Measurements from ENCODE around the gene FXYD2. TPM values are rescaled to one million over a fixed set of nuclear protein-coding genes. Genes with fewer than 3 reads are reported as not detected.

Gene FXYD2
- total and polyA plus RNA-seq, 2 of the 8 experiments (the other 6 are each of a cell fraction or from before 2014, with no cell fraction given) = 0.89 to 1.1 TPM

GRCh38 chr11:117830674-117831351, 6.3 kb upstream of the FXYD2 start:
- peak in 1 of 2 experiments; percentile 41 for DNase-seq (ENCODE audit: low read depth in 1 of 2, low spot score in 2 of 2)
- Histone ChIP-seq H2BK120ac (replicated peaks; ENCODE audit: low read depth, low read length) (no peak overlapping the region), H2AK5ac (ENCODE audit: low read depth, low read length) (no peak overlapping the region), H3K56ac (replicated peaks; ENCODE audit: insufficient read length, low read depth, low read length) (no peak overlapping the region), H4K5ac (ENCODE audit: insufficient read length, low read depth, low read length) (no peak overlapping the region), H3K27ac (ENCODE audit: low read depth, low read length) (no peak overlapping the region), H2BK20ac (ENCODE audit: low read length) (no peak overlapping the region), H2AFZ (ENCODE audit: low read length) (no peak overlapping the region), H3K4me1 (replicated peaks in 1 of 4; ENCODE audit: control insufficient read depth in 3 of 4, insufficient read depth in 4 of 4, low read length in 3 of 4) (peaks cover 0 to 6% (median 1%) of the 10 kb centered on the region in 4 experiments; a peak in 3 of 7 replicates), H3K14ac (ENCODE audit: insufficient read length) (no peak overlapping the region), H3K79me2 (ENCODE audit: control insufficient read depth in 1 of 2, insufficient read depth in 2 of 2, low read length in 2 of 2) (no peaks in the 10 kb centered on the region), H3K36me3 (ENCODE audit: control insufficient read depth in 2 of 4, insufficient read depth in 4 of 4, low read length in 3 of 4) (no peaks in the 10 kb centered on the region), H3K79me1 (ENCODE audit: low read depth, low read length) (no peaks in the 10 kb centered on the region), H2BK12ac (ENCODE audit: low read depth, low read length) (no peak overlapping the region), H4K20me1 (replicated peaks in 1 of 2; ENCODE audit: control insufficient read depth in 1 of 2, insufficient read depth in 2 of 2, low read length in 2 of 2) (no peaks in the 10 kb centered on the region), H4K8ac (ENCODE audit: extremely low read depth, insufficient read depth, low read length) (no peak overlapping the region), H2BK15ac (ENCODE audit: low read length) (no peak overlapping the region), H3K23ac (ENCODE audit: insufficient read length) (no peak overlapping the region), H3K9me3 (ENCODE audit: insufficient read depth in 2 of 2, low read depth in 1 of 2, low read length in 1 of 2) (no peaks in the 10 kb centered on the region), H2BK5ac (ENCODE audit: low read depth, low read length) (no peak overlapping the region), H3K9ac (replicated peaks in 1 of 4; ENCODE audit: extremely low read depth in 1 of 4, low read depth in 3 of 4, low read length in 3 of 4) (no peak overlapping the region), H3K4ac (replicated peaks; ENCODE audit: insufficient read length, low read depth, low read length) (no peak overlapping the region), H3K4me3 (ENCODE audit: extremely low read depth in 1 of 4, insufficient read depth in 2 of 4, low read depth in 3 of 4, low read length in 4 of 4) (no peak overlapping the region), H3K18ac (ENCODE audit: extremely low read depth, low read length) (no peak overlapping the region), H3K27me3 (replicated peaks in 1 of 4; ENCODE audit: control insufficient read depth in 3 of 4, extremely low read depth in 1 of 4, insufficient read depth in 3 of 4, low read length in 3 of 4) (no peaks in the 10 kb centered on the region), H4K91ac (replicated peaks; ENCODE audit: insufficient read length, low read length) (no peak overlapping the region), H3K4me2 (ENCODE audit: insufficient read depth in 1 of 2, low read depth in 2 of 2, low read length in 2 of 2) (no peak overlapping the region; a peak in 1 of 4 replicates), H3K23me2 (ENCODE audit: low read depth, low read length) (no peaks in the 10 kb centered on the region)
- POLR2A ChIA-PET (ENCODE audit: partially characterized antibody) = no interaction called here
- WGBS, 2 experiments (ENCODE audit: extremely low coverage in 1 of 2, insufficient coverage in 1 of 2, insufficient read length in 1 of 2, insufficient replicate concordance in 2 of 2, low coverage in 1 of 2, low lambda C conversion rate in 2 of 2, missing lambda C conversion rate in 1 of 2) = 68% methylated on average over 3 of the region's 6 CpGs; no CpG with 5 or more reads in 1 of the 2 experiments
- FAIRE-seq = no peak
- CTCF ChIA-PET (ENCODE audit: partially characterized antibody) = interaction anchor here (1.1 to 11.9 kb wide), 7 partner anchors 10 to 116 kb away, joined by 3 to 91 read pairs (median 8); no protein-coding TSS in a partner anchor
- TF ChIP-seq NRF1 (IDR thresholded peaks at IDR 0.05; ENCODE audit: low read depth, low read length) = no peak
- TF ChIP-seq CHD1 (IDR thresholded peaks at IDR 0.05; ENCODE audit: low read depth, low read length) = no peak
- no peak for TF ChIP-seq CTCF (IDR thresholded peaks at IDR 0.05; ENCODE audit: control extremely low read depth in 1 of 3, insufficient read depth in 1 of 3, low read depth in 1 of 3, low read length in 3 of 3)
- no peak for TF ChIP-seq TAF1 (IDR thresholded peaks at IDR 0.05; ENCODE audit: low read depth, low read length)
- TF ChIP-seq FOSL1 (IDR thresholded peaks at IDR 0.05; ENCODE audit: insufficient read depth, low read depth, low read length) = no peak
- no peak for TF ChIP-seq MAFK (IDR thresholded peaks at IDR 0.05; ENCODE audit: low read depth, low read length)
- no peak for TF ChIP-seq TAF7 (optimal IDR thresholded peaks at IDR 0.05; ENCODE audit: borderline replicate concordance, low read depth, low read length)
- TF ChIP-seq BRCA1 (IDR thresholded peaks at IDR 0.05; ENCODE audit: low read depth, low read length) = no peak
- no peak for TF ChIP-seq HDAC6 (IDR thresholded peaks at IDR 0.05; ENCODE audit: low read depth, low read length)
- no peak for TF ChIP-seq TBP (IDR thresholded peaks at IDR 0.05; ENCODE audit: low read depth, low read length)
- TF ChIP-seq POU5F1 (IDR thresholded peaks at IDR 0.05; ENCODE audit: low read depth, low read length) = no peak
